Measurements from ENCODE around the gene FLAD1.

GRCh38 chr1:154957091-154957657 lies 26.0 kb upstream of the FLAD1 start:
- TF ChIP-seq CTCF (IDR thresholded peaks at IDR 0.05; ENCODE audit: control extremely low read depth in 1 of 3, insufficient read depth in 1 of 3, low read depth in 1 of 3, low read length in 3 of 3) (no peak), CBX5 (IDR thresholded peaks at IDR 0.05; ENCODE audit: low read depth, low read length) (no peak), SAP30 (IDR thresholded peaks at IDR 0.05; ENCODE audit: insufficient read depth, insufficient replicate concordance, low read length) (no peak), JUND (IDR thresholded peaks at IDR 0.05; ENCODE audit: low read length) (no peak), SIN3A (conservative IDR thresholded peaks at IDR 0.05 in 1 of 2, IDR thresholded peaks at IDR 0.05 in 1 of 2; ENCODE audit: low read depth in 1 of 2, low read length in 2 of 2) (no peak), POLR2AphosphoS5 (IDR thresholded peaks at IDR 0.05; ENCODE audit: low read depth, low read length) (no peak), POLR2A (IDR thresholded peaks at IDR 0.05; ENCODE audit: control extremely low read depth in 1 of 2, low read depth in 2 of 2, low read length in 2 of 2) (no peak), ATF2 (IDR thresholded peaks at IDR 0.05; ENCODE audit: low read length) (no peak), ATF3 (IDR thresholded peaks at IDR 0.05; ENCODE audit: insufficient read depth, low read depth, low read length) (no peak), SUZ12 (IDR thresholded peaks at IDR 0.05; ENCODE audit: low read length) (no peak), CREB1 (IDR thresholded peaks at IDR 0.05) (no peak), HDAC2 (IDR thresholded peaks at IDR 0.05; ENCODE audit: borderline replicate concordance in 1 of 2, low read depth in 2 of 2, low read length in 2 of 2) (no peak), YY1 (IDR thresholded peaks at IDR 0.05; ENCODE audit: low read depth, low read length) (no peak), TCF12 (IDR thresholded peaks at IDR 0.05; ENCODE audit: low read depth, low read length) (no peak)

Measured in H1 (cell line).